Measurements from ENCODE around the gene SLC9A5. TPM values are rescaled to one million over a fixed set of nuclear protein-coding genes. Genes with fewer than 3 reads are reported as not detected.

Gene SLC9A5
- 1 to 10 TPM in 3 of 4 donors, under 1 TPM in 1; 0.55 to 4.5 (median 1.5) TPM for total RNA-seq

DNA sequence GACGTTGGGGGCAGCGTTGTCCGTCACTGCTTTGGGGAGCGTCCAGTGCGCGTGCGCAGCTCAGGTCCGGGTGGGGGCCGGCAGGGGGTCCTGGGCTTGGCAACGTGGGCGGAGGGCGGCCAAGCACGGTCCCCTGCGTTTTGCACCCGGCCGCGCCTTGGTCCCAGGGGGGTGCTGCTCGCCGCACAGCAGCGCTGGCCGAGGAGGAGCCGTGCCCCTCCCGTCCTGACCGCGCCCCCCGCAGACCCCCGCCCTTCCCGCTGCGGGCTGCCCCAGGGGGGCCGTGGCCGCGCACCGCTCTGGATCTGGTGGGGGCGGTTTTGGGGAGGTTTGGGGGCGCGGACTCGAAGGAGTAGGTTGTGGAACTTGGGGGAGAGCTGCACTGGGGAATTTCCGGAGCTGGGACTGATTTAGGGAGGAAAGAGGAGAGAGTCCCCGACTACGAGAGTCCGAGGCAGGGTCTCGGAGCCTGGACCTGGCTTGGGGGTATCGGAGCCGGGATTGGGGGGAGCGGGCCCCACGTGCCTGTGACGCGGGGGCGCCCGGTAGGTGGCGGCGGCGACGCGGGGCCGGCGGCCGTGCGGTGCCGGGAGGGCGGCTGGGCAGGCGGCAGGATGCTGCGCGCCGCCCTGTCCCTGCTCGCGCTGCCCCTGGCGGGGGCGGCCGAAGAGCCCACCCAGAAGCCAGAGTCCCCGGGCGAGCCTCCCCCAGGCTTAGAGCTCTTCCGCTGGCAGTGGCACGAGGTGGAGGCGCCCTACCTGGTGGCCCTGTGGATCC is at the start of gene SLC9A5:
Gene SLC9A5, plus strand, starts transcription at position 579 of the 777 bp plus-strand sequence. Its CDS starts 36 bp downstream, at position 615.
- no peak for DNase-seq
- TF ChIP-seq CTCF (IDR thresholded peaks at IDR 0.05): peak in 1 of 5 experiments; percentile 16
- no peak for TF ChIP-seq POLR2A (IDR thresholded peaks at IDR 0.05)
- TF ChIP-seq POLR2AphosphoS5 (IDR thresholded peaks at IDR 0.05): no peak
- no peak for TF ChIP-seq EP300 (IDR thresholded peaks at IDR 0.05; ENCODE audit: low read depth)
- intact Hi-C loops (cut with DNase I; ENCODE audit: low total_unique reads) (no loop called here), in situ Hi-C loops (cut with MboI; ENCODE audit: low pct_ligation_motif_present in 1 of 4, low pct_unique_long_range_greater_than_20kb in 1 of 4, low sequenced_read_pairs in 3 of 4) (no loop called here)
- H3K36me3 ChIP-seq: no peaks in the 10 kb centered on the region
- peaks cover 29 to 42% (median 39%) of the 10 kb centered on the region in 4 donors for H3K4me1 ChIP-seq
- peak within 1 kb of the TSS; percentile 14 to 95 (median 94) for H3K27ac ChIP-seq
- H3K9me3 ChIP-seq: no peaks in the 10 kb centered on the region
- H3K27me3 ChIP-seq: peaks cover 33% of the 10 kb centered on the region
- WGBS, 2 donors (ENCODE audit: low coverage in 1 of 2): 0 to 1% methylated on average over 8 to 60 of the region's 75 CpGs
- peak within 1 kb of the TSS; percentile 15 to 84 (median 39) for H3K4me3 ChIP-seq

DNA sequence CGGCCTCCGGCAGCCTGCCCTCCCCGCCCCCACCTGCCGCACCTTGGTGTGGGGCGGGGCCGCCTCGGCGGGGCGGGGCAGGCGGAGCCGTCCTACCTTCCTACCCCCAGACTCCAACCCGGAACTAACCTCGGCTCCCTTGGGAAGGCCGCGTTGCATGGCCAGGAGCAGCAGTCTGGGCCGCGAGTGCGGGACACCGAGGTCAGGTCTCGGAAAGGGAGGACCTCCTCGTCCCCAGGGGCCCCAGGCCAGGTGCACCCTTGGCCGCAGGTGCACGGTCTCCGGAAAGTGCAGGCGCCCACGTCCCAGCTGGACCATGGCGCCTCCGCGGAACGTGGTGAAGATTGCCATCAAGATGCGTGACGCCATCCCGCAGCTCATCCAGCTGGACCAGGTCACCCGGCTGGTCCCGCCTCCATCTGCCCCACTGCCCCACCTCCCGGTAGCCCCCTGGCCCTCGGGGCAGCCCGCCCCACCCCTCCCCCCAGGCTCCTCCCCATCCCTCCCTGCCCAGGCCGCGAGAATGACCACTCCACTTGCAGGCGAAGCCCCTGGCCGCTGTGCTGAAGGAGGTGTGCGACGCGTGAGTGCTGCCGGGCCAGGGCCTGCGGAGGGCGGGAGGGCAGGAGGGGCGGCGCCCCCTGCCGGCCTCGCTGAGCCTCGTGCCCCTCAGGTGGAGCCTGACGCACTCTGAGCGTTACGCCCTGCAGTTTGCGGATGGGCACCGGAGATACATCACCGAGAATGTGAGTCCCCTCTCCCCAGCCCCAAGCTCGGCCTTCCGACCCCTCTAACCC is 49.6 kb upstream of the SLC9A5 start, which contains the start of gene ELMO3:
Gene ELMO3, plus strand, starts transcription at position 121 of the 797 bp plus-strand sequence. Its CDS starts 196 bp downstream, at position 317.
- peak; percentile 94 for TF ChIP-seq POLR2A (IDR thresholded peaks at IDR 0.05)
- no peak for TF ChIP-seq EP300 (IDR thresholded peaks at IDR 0.05; ENCODE audit: low read depth)
- peak; percentile 39 to 69 (median 52) for TF ChIP-seq CTCF (IDR thresholded peaks at IDR 0.05)
- peak; percentile 81 to 96 (median 94) for TF ChIP-seq POLR2AphosphoS5 (IDR thresholded peaks at IDR 0.05)
- Histone ChIP-seq H3K4me3 (peak within 1 kb of the TSS; percentile 8 to 54 (median 39)), H3K9me3 (no peaks in the 10 kb centered on the region), H3K36me3 (peaks cover 0 to 50% (median 11%) of the 10 kb centered on the region in 4 donors), H3K4me1 (peaks cover 0 to 19% (median 18%) of the 10 kb centered on the region in 4 donors), H3K27me3 (no peaks in the 10 kb centered on the region), H3K27ac (peak within 1 kb of the TSS; percentile 86 to 93 (median 88))
- intact Hi-C loops (cut with DNase I; ENCODE audit: low total_unique reads): no loop called here
- peak; percentile 88 for DNase-seq
- WGBS, 2 donors (ENCODE audit: low coverage in 1 of 2): 2 to 44% methylated on average over 7 to 55 of the region's 61 CpGs
- in situ Hi-C loops (cut with MboI; ENCODE audit: low pct_ligation_motif_present in 1 of 4, low pct_unique_long_range_greater_than_20kb in 1 of 4, low sequenced_read_pairs in 3 of 4): no loop called here

- Histone ChIP-seq H3K4me3 (peak overlapping the region in 3 of 4 donors; percentile 31 to 54 (median 47)), H3K27me3 (no peaks in the 10 kb centered on the region), H3K27ac (peak overlapping the region; percentile 86 to 93 (median 88)), H3K4me1 (peaks cover 0 to 19% (median 18%) of the 10 kb centered on the region in 4 donors), H3K9me3 (no peaks in the 10 kb centered on the region), H3K36me3 (peaks cover 0 to 48% (median 9%) of the 10 kb centered on the region in 4 donors)
- in situ Hi-C loops (cut with MboI; ENCODE audit: low pct_ligation_motif_present in 1 of 4, low pct_unique_long_range_greater_than_20kb in 1 of 4, low sequenced_read_pairs in 3 of 4) (no loop called here), intact Hi-C loops (cut with DNase I; ENCODE audit: low total_unique reads) (no loop called here)
- DNase-seq: peak; percentile 63
- 38 to 40% methylated on average over 2 to 19 of the region's 22 CpGs for WGBS, 2 donors (ENCODE audit: low coverage in 1 of 2)
- peak in 3 of 5 experiments; percentile 10 to 50 (median 23) for TF ChIP-seq CTCF (IDR thresholded peaks at IDR 0.05)
- no peak for TF ChIP-seq POLR2AphosphoS5 (IDR thresholded peaks at IDR 0.05)
- no peak for TF ChIP-seq EP300 (IDR thresholded peaks at IDR 0.05; ENCODE audit: low read depth)
Observed at GRCh38 chr16:67199808-67200198, 49.0 kb upstream of the SLC9A5 start.

DNA sequence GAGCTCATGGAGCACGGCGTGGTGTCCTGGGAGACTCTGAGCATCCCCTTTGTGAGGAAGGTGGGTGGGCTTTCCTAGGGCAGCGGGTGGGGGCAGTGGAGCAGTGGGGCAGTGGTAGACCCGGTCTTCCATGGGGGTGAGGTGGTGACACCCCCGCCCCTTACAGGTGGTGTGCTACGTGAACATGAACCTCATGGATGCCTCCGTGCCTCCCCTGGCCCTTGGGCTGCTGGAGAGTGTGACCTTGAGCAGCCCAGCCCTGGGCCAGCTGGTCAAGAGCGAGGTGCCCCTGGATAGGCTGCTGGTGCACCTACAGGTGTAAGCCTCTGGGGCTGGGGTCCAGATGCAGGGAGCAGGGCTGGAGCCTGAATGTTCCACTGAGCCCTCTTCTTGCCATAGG is 48.3 kb upstream of the SLC9A5 start:
- Histone ChIP-seq H3K4me1 (peaks cover 0 to 19% (median 18%) of the 10 kb centered on the region in 4 donors), H3K4me3 (peak overlapping the region in 1 of 4 donors; percentile 54), H3K36me3 (peaks cover 0 to 41% (median 6%) of the 10 kb centered on the region in 4 donors), H3K9me3 (no peaks in the 10 kb centered on the region), H3K27ac (peak overlapping the region in 1 of 4 donors; percentile 93), H3K27me3 (no peaks in the 10 kb centered on the region)
- WGBS, 2 donors (ENCODE audit: low coverage in 1 of 2): 90% methylated on average over 6 of the region's 8 CpGs; no CpG with 5 or more reads in 1 of the 2 donors
- DNase-seq: no peak
- intact Hi-C loops (cut with DNase I; ENCODE audit: low total_unique reads) (no loop called here), in situ Hi-C loops (cut with MboI; ENCODE audit: low pct_ligation_motif_present in 1 of 4, low pct_unique_long_range_greater_than_20kb in 1 of 4, low sequenced_read_pairs in 3 of 4) (no loop called here)
- TF ChIP-seq CTCF (IDR thresholded peaks at IDR 0.05) (no peak), POLR2A (IDR thresholded peaks at IDR 0.05) (no peak), EP300 (IDR thresholded peaks at IDR 0.05; ENCODE audit: low read depth) (no peak), POLR2AphosphoS5 (IDR thresholded peaks at IDR 0.05) (no peak)

All from transverse colon (tissue), 4 donors.